ENCODE measurements around the gene ALDH1L1. TPM values are rescaled to one million over a fixed set of nuclear protein-coding genes. Genes with fewer than 3 reads are reported as not detected.

The ALDH1L1 gene
- total and polyA plus RNA-seq, 9 of the 15 experiments (the other 6 are each of a cell fraction or from before 2014, with no cell fraction given), result 0.06 to 1.9 (median 0.57) TPM; not detected in 1

DNA sequence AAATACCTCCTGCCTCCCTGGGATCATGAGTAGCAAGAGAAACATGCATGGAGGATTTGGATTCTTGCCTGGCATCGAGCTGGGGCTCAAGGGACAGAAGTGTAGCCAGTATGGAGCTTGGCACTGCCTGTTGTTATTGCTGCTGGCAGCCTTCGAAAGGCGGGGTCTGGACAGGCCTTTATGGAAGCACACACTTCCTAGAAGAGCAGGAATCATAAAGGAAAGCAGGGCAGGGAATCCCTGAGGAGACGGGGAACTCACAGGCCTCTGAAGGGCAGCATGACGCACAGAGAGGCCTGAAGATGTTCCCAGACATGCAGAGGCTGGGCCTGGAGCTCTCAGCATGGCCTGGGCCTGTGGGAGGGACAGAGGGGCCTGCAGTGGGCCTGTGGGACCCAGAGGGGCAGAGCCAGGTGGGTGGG is 77.8 kb downstream of the ALDH1L1 start:
- Histone ChIP-seq H3K79me2 (ENCODE audit: control insufficient read depth, insufficient read depth, low read length) (no peaks in the 10 kb centered on the region), H3K9me1 (ENCODE audit: control insufficient read depth, insufficient read depth, low read length) (no peaks in the 10 kb centered on the region), H2AFZ (ENCODE audit: low read depth, low read length) (no peak overlapping the region), H3K27ac (ENCODE audit: extremely low read depth, low read depth, low read length) (no peak overlapping the region), H4K20me1 (replicated peaks; ENCODE audit: control insufficient read depth, insufficient read depth, low read length) (no peaks in the 10 kb centered on the region), H3K4me3 (no peak overlapping the region), H3K36me3 (ENCODE audit: control insufficient read depth, insufficient read depth, low read length) (no peaks in the 10 kb centered on the region), H3K4me1 (replicated peaks in 1 of 2; ENCODE audit: control insufficient read depth in 2 of 2, insufficient read depth in 2 of 2, low read length in 2 of 2) (peaks cover 0 to 3% of the 10 kb centered on the region in 2 experiments; a peak in 2 of 5 replicates), H3K9me3 (replicated peaks; ENCODE audit: control insufficient read depth, insufficient read depth, low read depth, low read length) (no peaks in the 10 kb centered on the region), H3K4me2 (ENCODE audit: insufficient read depth, low read length) (no peak overlapping the region), H3K27me3 (ENCODE audit: control insufficient read depth in 2 of 2, insufficient read depth in 2 of 2, low read length in 2 of 2) (peaks cover 2 to 47% of the 10 kb centered on the region in 2 experiments; a peak in 4 of 5 replicates), H3K9ac (ENCODE audit: insufficient read depth in 1 of 2, low read depth in 2 of 2, low read length in 2 of 2) (no peak overlapping the region)
- FAIRE-seq (no peak), ATAC-seq (no peak), DNase-seq (ENCODE audit: extremely low read depth in 1 of 4, low spot score in 3 of 4) (no peak)
- TF ChIP-seq DMBX1 (CRISPR knock-in tag; IDR thresholded peaks at IDR 0.05; ENCODE audit: borderline replicate concordance) (no peak), KDM1A (IDR thresholded peaks at IDR 0.05) (no peak), XRCC5 (IDR thresholded peaks at IDR 0.05; ENCODE audit: low read depth, low read length) (no peak), HNRNPH1 (optimal IDR thresholded peaks at IDR 0.05; ENCODE audit: low read depth, low read length) (no peak), SAFB (IDR thresholded peaks at IDR 0.05; ENCODE audit: borderline replicate concordance, low read depth, low read length) (no peak), MCM7 (IDR thresholded peaks at IDR 0.05) (no peak), CBX1 (IDR thresholded peaks at IDR 0.05; ENCODE audit: low read depth) (no peak), LEF1 (IDR thresholded peaks at IDR 0.05) (no peak)
- TF ChIP-seq, protein P1, sequence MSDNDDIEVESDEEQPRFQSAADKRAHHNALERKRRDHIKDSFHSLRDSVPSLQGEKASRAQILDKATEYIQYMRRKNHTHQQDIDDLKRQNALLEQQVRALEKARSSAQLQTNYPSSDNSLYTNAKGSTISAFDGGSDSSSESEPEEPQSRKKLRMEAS (CRISPR knock-in tag; IDR thresholded peaks at IDR 0.05), result no peak
- BruUV-seq (replicated peaks), result no TSS peak
- 11% methylated on average over 5 of the region's 5 CpGs for WGBS (ENCODE audit: insufficient coverage, low coverage, missing lambda C conversion rate)
- intact Hi-C loops (cut with micrococcal nuclease), result no loop called here
- ChIA-PET CTCF (ENCODE audit: low intra/inter-chr PET ratio) (no interaction called here), POLR2A (interaction anchor here (1.6 kb wide), 1 partner anchor 9 kb away, joined by 3 read pairs; no protein-coding TSS in a partner anchor)
- in situ Hi-C loops (cut with MboI), result no loop called here
